GM19395 (cell line): ENCODE results near the gene PYGO2.

Experiments
- ATAC-seq: cut with Tn5 transposase; IDR thresholded peaks from one replicate; pipeline ENCODE4 v1.9.1; 2021; ENCODE audit warnings: mild to moderate bottlenecking, moderate library complexity; ENCODE audit not compliant: unreplicated experiment

PYGO2 gene

DNA sequence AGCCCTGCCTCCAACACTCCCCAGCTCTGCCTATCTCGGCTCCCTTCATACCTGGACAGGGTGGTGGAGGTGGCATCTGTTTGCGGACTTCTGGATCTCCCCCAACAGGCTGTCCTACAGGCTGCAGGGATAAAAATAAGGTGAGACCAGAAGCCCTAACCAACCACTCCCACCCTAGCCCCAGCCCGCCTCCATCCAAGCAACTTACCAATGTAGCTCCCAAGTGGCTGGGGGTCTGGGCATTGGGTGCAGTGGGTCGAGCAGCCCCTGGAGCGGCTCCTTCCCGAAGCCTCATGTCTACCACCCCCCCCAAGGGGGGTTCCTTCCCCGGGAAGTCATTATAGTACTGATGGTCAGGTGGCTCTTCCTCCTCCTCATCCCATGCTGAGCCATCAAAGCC, 4.5 kb upstream of the PYGO2 start:
- no peak for ATAC-seq

DNA sequence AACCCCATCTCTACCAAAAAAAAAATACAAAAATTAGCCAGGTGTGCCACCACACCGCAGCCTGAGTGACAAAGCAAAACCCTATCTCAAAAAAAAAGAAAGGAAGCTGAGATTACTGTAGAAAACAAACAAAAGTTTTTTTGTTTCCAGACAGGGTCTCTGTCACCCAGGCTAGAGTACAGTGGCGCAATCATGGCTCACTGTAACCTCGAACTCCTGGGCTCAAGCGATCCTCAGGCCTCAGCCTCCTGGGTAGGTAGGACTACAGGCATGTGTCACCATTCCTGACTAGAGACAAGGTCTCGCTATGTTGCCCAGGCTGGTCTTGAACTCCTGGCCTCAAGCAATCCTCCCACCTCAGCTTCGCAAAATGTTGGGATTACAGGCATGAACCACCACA, 2.8 kb upstream of the PYGO2 start:
- no peak for ATAC-seq

DNA sequence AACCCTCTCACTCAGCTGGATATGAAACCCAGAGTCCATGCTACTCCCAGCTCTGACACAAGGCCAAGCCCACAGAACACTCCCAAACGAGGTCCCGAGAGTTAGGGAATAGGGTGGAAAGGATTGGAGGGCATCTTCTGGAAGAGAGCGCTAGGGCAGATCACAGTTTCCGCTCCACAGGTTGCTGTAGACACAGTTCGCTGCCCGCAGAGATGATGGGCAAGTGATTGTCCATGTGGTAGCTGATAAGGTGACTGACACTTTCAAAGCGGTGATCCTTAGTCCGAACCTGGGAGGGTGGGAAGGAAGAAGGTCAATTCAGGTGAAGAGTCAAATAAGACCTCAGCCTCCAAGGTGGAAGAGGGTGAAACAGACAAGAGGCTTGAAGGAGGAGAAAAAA, 2.1 kb upstream of the PYGO2 start:
- no peak for ATAC-seq

DNA sequence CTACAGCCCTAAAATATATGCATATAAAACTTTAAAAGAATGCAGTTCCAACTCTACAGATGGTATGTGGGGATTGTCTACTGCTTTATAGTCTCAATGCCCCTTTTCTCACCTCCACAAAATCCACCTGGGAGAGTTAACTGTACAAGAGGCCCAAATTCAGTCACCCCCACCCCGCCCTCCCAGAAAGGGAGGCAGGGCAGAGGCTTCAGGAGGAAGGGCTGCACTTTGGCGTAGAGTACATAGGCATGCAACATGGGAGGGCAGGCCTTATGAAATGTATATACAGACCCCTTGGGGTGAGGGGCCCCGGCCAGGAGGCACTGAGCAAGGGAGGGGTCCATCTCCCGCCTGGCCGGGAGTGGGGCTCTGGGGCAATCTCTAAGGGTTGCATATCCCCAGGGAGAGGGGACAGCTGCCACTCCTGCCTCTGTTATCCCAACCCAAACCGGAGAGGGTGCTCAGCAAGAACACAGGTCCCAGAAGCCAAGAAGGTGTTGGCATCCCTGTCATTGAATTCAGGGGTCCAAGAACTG, 1.3 kb upstream of the PYGO2 start:
- ATAC-seq: no peak

DNA sequence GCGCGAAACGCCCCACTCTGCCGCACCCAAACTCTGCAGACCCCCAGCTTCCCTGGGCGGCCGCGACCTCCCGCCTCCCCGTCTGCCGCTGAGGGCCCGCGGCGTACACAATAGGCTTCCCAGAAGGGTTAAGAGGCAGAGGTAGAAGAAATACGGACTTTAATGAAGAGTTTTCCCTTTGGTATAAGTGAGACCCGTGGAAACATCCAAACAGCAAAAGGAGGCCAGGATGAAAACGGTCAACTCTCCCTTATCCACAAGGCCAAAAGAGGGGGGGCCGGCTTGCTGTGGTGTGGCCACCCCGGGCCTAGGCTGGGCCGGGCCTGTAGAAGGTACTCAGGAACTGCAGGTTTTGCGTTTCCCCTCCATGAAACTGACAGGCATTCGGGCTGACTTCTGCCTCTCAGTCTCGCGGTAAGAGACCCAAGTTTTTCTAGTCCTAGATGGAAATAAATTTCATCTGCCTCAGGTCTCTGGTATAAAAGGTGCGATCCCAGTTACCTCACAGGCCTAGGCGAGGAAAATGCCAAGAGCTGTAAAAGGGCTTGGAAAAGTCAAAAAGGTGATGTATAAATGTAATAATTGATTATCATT, 671 bp upstream of the PYGO2 start:
- peak; percentile 7 for ATAC-seq

DNA sequence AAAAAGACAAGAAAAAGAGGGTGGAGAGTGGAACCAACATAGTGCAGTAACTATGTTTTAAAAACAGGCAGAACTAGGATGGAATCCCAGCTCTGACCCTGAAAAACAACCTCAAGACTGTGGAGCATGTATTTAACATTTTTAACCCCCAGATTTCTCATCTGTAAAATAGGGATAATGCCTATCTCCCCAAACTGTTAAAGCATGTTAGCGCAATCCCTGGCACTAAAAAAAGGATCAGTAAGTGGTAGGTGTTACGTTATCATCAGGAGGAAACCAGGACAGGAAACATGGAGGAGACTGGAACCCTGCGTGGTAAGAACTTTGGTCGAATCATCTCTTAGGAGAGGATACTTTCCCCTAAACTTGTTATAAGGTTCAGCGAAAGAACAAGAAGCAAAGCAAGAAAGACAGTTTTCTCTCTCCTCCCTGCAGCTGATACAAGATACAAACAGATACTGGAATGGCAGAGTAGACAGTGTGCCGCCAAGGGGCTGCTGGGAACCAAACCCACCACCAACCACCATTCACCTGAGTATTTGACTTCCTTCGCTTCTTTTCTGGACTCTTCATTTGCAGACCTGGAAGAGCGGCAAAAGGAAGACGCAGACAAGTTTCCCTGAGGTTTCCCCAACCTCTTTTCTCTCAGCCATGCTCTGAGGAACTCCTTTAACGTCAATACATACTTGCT, 991 bp downstream of the PYGO2 start:
- ATAC-seq: no peak

DNA sequence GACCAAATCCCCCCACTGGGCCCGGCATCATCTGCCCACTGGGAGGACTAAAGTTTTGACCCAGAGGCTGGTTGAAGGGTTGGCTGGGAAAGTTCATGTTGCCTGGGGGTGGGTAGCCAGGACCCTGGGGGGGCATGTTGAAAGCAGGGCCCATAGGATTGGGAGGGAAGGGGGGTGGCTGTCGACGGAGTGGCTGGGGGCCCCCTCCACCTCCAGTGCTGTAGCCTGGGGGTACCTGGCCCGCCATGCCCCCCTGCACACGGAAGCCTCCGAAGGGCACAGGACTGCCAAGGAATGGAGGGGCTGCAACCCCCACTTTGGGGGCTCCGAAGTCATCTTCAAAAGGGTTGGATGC, 2.2 kb downstream of the PYGO2 start:
- no peak for ATAC-seq

DNA sequence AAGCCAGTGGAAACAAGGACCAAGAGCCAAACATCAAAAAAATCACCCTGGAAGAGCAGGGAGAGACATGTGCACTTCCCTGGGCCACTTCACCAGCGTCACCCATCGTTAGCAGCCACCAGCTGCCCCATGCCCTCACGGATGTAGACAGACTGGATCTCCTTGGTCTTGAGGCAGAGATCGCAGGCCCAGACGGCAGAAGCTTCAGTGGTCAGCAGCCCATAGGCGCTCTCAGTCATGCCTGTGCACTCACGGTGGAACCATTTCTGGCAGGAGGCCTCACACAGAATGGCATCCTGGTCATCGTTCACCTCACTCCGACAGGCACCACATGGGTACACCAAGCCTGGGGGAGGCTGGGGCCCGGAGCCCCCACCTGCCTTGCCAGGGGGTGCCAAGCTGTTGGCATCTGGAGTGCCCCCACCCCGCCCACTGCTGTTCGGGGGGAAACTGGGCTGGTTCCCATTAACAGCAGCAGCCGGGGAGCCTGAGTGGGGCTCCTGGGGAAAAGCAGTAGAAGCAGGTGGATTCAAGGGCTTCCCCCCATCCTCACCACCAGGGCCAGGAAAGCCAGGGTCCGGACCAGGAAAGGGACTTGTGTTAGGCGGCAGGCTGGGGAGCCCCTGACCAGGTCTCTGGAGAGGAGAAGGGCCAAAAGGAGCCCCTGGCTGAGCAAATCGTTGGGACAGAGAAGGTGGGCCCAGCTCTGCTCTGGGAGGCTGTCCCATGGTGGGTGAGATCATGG, 2.7 kb downstream of the PYGO2 start:
- no peak for ATAC-seq

DNA sequence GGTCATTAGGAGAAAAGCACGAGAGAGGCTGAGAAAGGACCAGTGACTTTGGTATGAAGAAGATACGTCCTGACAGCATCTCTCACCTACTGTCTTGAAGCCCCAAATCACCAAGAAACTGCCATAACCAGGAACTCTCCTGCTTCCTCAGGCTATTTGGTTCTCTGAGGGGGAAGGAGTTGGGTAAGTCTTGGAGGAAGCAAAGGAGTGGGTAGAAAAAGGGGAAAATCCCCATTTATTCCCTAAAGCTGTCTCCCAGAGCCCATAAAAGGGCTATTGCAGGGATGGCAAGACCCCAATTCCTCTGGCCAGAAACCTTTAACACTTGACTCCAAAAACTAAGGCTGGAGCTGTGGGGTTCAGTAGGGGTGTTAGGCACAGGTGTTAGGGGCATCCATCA, 3.5 kb downstream of the PYGO2 start:
- ATAC-seq: no peak

DNA sequence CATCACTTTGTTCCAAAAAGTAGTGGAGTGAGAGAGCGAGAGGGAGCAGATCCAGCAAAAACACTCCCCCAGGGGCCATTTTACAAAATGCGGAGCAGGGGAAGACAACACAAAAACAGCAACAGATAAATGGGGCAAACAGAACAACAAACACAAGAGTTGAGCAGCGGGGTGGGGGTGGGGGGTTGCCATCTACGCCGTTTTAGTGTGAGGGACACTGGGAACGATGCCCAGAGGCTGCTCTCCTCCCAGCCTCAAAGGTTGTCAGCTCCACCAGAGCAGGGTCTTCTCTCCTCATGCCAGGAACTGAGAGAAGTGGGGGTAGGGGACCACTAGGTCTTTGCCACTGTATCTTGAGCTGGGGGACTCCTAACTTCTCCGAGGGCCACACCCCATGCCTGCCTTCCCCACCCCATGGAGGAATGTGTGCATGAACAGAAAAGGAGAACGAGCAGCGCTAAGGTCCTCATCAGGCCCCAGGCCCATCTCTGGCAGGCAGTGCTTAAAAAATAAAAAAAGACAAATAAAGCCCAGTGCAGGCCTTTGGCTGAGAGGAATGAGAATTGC, 4.4 kb downstream of the PYGO2 start:
- no peak for ATAC-seq

DNA sequence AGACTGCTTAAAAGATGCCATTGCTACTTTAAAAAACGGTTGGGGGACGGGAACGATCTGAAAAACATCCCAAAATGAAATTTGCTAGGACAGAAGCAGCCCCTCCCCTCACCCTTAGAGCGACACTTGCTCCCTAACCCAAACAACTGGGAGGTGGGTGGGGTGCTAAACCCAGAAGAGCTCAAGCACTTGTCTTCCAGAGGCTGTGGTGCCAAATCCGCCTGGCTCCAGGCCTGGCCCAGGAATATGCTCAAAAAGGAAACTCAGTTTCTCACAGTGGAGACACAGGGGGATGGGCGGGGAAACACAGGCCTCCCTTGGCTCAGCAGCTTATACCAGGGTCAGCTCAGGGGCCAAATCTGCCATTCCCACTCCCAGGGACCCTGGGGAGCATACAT, 5.0 kb downstream of the PYGO2 start:
- ATAC-seq: no peak

DNA sequence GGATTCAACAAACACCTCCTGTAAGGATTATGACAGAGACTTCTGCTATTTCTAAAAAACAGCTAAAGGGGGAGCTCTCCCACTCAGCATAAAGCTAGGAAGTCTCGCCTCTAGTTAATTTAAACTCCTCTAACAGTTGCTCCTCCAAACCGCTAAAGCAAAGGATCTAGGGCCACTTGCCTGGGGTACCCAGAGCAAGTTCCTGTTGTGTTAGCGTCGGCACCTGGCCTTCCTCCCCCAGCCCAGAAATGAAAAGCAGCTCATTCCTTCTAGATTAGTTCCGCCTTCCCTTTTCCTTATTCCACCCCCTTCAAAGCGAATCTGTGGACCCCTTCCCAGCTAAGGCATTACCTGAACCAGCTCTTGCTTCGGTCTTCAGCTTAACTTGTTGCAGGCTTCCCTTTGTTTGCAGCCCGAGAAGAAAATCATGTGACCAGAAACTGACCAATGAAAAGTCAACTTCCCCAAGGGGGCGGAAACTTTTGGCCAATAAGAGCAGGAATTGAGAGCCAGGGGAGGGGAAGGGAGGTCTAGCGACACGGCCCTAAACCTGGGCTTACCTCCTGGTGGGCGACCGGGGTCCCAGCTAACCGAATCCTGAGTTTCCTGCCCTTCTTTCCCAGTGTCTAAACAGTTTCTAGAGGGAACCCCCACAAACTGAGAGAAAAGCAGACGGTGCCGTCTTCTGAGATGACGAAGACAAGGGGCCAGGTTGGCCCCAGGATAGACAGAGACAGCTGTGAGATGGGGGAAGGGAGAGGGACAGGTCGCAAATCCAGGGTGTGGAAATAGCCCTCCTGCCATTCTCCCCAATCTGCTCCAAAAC, 5.7 kb downstream of the PYGO2 start, which contains the start of gene PBXIP1:
Gene PBXIP1, minus strand, starts transcription at position 382 of the 826 bp plus-strand sequence. CDS start 2,378 bp downstream, outside the sequence.
- peak; percentile 69 for ATAC-seq

DNA sequence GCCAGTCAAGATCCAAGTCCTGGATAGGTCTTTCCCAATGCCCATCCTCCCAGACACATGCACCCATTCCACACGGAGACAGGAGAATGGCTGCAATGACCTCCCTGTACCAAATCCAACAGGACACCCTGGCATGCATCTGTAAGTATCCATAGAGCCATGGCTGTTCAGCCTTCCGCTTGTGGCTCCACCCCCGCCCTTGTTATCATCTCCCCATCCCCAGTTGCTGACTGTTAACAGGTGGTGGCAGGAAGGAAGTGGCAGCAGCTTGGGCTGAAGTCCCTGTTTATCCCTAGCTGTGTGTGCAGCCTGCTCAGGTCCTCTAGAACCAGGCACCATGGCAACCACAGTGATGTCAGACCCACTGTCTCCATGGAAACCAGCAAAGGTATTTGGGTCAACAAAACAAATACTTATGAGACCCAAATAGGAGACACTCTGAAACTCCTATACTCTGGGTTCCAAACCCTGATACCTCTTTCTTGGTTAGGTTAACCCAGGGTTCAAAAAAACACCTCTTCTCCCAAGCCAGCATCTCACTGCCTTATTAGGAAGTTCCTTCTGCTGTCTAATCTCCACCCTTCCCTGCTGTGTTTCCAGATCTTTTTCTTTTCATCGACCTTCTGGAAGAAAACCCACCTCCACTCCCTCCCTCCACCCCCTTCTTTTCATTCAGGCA, 6.4 kb downstream of the PYGO2 start:
- ATAC-seq: peak; percentile 56

DNA sequence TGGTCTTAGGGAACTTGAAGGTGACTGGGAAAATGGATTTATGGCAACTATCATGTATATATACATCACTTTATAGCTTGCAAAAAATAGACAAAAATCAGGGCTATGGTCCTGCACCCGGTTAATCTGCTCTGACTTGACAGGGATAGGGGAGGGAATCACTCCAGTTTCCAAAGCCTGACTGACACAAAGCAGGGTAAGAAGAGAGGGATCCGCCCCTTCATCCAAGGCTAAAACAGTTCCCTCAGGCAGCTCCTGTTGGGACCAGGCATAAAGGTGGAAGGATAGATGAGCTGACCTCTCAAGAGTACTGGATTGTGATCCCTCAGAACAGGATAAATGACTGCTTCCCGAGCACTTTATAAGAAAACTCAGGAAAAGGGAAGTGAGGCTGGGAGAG, 7.0 kb downstream of the PYGO2 start:
- no peak for ATAC-seq

DNA sequence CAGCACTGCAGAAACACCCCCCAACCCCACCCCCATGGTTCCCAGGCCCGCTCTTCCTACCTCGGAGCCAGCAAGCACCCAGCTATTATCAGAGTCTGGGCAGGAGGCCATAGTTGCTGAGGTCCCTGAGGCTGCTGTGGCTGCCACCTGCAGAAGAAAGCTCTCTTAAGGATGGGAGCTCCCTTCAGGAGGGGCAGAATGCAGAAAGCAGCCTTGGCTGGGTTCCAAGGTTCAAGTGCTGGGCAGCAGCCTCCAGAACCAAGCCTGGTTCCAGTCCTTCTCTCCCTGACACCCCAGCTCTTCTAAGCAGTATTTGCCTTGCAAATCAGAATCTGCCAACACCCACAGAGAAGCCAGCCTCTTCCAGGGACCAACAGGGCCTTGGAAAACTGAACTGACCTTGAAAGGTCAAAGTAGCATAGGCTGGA, 8.0 kb downstream of the PYGO2 start:
- no peak for ATAC-seq

DNA sequence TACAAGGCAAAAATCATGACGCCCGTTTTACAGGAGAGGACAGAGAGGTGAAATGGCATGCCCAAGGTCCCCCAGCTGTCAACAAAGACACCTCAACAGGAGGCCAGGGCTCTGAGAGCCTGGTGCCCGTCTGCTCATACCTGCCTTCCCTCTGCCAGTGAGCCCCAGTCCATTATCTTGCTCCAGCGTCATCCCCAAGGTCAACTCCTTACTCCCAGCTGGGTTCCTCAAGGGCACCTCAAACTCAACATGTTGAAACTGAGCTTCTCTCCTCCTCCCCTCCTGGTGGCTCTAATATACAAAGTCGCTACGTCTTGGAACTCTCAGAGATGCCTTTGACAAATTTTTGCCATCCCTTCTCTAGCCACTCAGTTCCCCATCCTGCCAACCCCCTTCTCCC, 8.9 kb downstream of the PYGO2 start:
- ATAC-seq: no peak

DNA sequence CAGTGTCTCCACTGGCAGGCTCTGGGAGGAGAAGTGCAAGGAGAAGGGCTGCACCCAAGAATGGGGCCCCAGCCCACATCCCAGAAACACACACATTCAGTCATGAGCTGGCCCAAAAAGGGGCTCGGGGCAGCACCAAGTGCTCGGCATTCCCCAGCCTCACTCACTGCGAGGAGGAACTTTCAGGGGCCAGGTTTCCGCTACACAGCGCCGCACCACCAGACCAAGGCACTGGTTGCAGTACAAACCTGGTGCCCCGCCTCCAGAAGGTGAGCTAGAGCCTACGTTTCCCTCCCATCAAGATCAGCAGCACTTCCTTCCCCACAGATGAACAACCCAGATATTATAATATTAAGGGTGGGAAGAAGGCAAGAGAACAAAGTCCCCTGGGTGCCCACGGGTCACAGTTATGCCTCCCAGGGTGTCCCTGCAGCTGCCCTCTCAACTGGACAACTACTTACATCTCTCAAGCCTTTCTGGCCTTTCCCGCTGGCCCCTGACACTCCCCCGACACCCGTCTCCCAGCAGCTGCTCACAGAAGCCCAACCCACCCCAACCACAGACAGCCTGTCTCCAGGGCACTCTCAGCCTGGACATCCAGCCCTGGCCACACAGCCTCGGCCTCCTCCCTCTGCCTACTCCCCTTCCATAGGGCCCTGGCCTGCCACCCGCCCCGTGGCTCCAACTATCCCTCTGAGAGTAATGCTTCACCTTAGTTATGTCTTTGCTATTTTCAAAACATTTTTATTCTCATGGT, 9.5 kb downstream of the PYGO2 start:
- no peak for ATAC-seq

DNA sequence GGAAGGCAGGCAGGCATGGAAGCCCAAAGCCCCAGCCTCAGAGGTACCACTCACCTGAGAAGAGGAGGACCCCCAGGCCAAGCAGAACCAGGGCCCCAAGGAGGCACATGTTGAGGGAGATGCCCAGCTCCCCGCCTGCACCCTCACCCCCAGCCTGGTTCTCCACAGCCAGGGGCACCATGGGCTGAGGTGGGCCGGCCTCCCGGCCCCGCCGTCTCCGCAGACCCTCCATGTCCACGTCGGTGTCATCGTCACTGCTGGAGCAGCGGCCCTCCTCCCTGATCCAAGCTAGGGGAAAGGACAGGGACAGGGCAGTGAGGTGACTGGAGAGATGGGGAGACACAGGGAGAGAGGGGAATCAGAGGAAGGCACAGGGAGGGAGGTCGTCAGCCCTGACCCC, 13.5 kb downstream of the PYGO2 start:
- ATAC-seq: no peak
